Measurements from ENCODE around the gene P3H2.

DNA sequence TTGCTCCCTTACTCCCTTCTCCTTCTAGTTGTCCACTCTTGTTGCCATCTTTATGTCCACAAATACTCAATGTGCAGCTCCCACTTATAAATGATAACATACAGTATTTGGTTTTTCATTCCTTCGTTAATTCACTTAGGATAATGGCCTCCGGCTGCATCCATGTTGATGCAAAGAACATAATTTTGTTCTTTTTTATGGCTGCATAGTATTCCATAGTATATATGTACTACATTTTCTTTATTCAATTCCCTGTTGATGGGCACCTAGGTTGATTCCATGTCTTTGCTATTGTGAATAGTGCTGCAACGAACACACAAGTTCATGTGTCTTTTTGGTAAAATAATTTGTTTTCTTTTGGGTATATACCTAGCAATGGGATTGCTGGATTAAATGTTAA is 21.3 kb upstream of the P3H2 start:
- no peak for TF ChIP-seq CTCF (IDR thresholded peaks at IDR 0.05; ENCODE audit: borderline replicate concordance, extremely low read depth, low read length, poor library complexity, severe bottlenecking)
- TF ChIP-seq EZH2 (IDR thresholded peaks at IDR 0.05; ENCODE audit: borderline replicate concordance, low read depth, low read length, severe bottlenecking): no peak
